B cell (primary cell): Measurements from ENCODE around the gene PPP3R2.

Source experiments
- EZH2 ChIP-seq: IDR thresholded peaks from 2 replicates; pipeline ENCODE4 v1.6.1; 2012; ENCODE audit warnings: borderline replicate concordance, low read depth, mild to moderate bottlenecking, moderate library complexity, low read length; ENCODE audit not compliant: insufficient read depth, poor library complexity, severe bottlenecking
- TF ChIP-seq, protein P1 (sequence below): fragments of 200-600 bp; IDR thresholded peaks from one replicate; pipeline ENCODE4 v1.8.0; 2022; ENCODE audit warnings: antibody characterized with exemption, mild to moderate bottlenecking

DNA sequence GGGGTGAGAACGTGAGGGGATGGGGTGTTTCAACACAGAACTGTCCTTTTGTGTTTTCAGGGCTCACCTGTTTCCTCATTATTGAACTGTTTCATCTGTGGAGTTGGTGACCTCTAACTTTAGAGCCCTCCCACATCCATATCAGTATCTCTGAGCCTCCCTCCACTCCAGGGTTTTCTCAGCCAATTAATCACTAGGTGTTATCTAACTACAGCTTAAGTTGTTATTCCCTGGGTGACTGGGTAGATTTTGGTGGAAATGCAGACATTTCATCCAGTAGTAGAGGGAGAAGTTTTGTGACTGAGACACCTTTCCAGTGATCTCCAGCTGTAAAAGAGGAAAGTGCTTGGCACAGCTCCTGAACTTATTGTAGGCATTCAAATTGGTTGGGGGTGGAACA lies 23.7 kb downstream of the PPP3R2 start:
- TF ChIP-seq, protein P1, sequence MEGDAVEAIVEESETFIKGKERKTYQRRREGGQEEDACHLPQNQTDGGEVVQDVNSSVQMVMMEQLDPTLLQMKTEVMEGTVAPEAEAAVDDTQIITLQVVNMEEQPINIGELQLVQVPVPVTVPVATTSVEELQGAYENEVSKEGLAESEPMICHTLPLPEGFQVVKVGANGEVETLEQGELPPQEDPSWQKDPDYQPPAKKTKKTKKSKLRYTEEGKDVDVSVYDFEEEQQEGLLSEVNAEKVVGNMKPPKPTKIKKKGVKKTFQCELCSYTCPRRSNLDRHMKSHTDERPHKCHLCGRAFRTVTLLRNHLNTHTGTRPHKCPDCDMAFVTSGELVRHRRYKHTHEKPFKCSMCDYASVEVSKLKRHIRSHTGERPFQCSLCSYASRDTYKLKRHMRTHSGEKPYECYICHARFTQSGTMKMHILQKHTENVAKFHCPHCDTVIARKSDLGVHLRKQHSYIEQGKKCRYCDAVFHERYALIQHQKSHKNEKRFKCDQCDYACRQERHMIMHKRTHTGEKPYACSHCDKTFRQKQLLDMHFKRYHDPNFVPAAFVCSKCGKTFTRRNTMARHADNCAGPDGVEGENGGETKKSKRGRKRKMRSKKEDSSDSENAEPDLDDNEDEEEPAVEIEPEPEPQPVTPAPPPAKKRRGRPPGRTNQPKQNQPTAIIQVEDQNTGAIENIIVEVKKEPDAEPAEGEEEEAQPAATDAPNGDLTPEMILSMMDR = no peak
- TF ChIP-seq EZH2 = no peak
